Stomach (tissue), 9 donors: ENCODE data around the gene RSPO1. TPM values are rescaled to one million over a fixed set of nuclear protein-coding genes. Genes with fewer than 3 reads are reported as not detected.

ENCODE experiments used
- DNase-seq, 2 donors: peaks; one replicate each; pipeline versions ENCODE4 v3.0.0 to v3.0.0-alpha.2; 2013 to 2019
- H3K27ac ChIP-seq, 5 donors: fragments of 200-600 bp in 4 of 5; sonication (generic) in 4 of 5; one replicate each; pipeline ENCODE4 v1.5.1; 2013 to 2019; ENCODE audit warnings: mild to moderate bottlenecking in 1 of 5, moderate library complexity in 1 of 5
- H3K27me3 ChIP-seq, 3 donors: fragments of 200-600 bp; sonication (generic); one replicate each; pipeline ENCODE4 v1.5.1; 2017 to 2019; ENCODE audit warnings: mixed run types in 1 of 3
- H3K36me3 ChIP-seq, 4 donors: fragments of 200-600 bp; sonication (generic); 1 replicate in 3 of 4; 2 replicates in 1 of 4; pipeline ENCODE4 v1.5.1; 2016 to 2019
- H3K4me1 ChIP-seq, 4 donors: fragments of 200-600 bp; sonication (generic); one replicate each; pipeline ENCODE4 v1.5.1; 2016 to 2019
- H3K4me3 ChIP-seq, 4 donors: fragments of 200-600 bp; sonication (generic) in 3 of 4; one replicate each; pipeline ENCODE4 v1.5.1; 2016 to 2019; ENCODE audit warnings: mild to moderate bottlenecking in 1 of 4
- H3K9me3 ChIP-seq, 4 donors: fragments of 200-600 bp; sonication (generic); one replicate each; pipeline ENCODE4 v1.5.1; 2016 to 2019
- CTCF ChIP-seq, 7 experiments: fragments of 450-650 bp in 4 of 7; fragments of 200-600 bp in 3 of 7; sonication (generic) in 3 of 7; IDR thresholded peaks; one replicate each; pipeline ENCODE4 v1.5.1; 2016 to 2019; ENCODE audit warnings: antibody characterized with exemption in 7 of 7, control low read depth in 2 of 7, mild to moderate bottlenecking in 1 of 7
- EP300 ChIP-seq: sonication (generic); formaldehyde crosslinking; IDR thresholded peaks from one replicate; pipeline ENCODE4 v1.6.1; 2017; ENCODE audit warnings: antibody characterized with exemption
- POLR2A ChIP-seq, 4 donors: fragments of 450-650 bp; IDR thresholded peaks; one replicate each; pipeline ENCODE4 v1.6.1; 2016; ENCODE audit warnings: antibody characterized with exemption in 4 of 4, control low read depth in 2 of 4, mild to moderate bottlenecking in 1 of 4, moderate library complexity in 1 of 4
- POLR2AphosphoS5 ChIP-seq, 3 donors: sonication (generic); formaldehyde crosslinking; IDR thresholded peaks; one replicate each; pipeline ENCODE4 v1.6.1; 2016; ENCODE audit warnings: antibody characterized with exemption in 3 of 3
- WGBS, 5 donors: extraction: QIAGEN DNeasy Blood & Tissue Kit in 3 of 5; methylation state at CpG; one replicate each; pipeline versions ENCODE4 v1.1.5 to v1.1.7; 2013 to 2018; 5-methylcytosine and 5-hydroxymethylcytosine counted together
- intact Hi-C: fragments of 100-400 bp; cut with DNase I; formaldehyde crosslinking; loops from one replicate; pipeline ENCODE4 v1.15.1; 2023; ENCODE audit warnings: low total_unique reads
- polyA plus RNA-seq, 3 donors: library from polyadenylated mRNA; stranded (reverse); fragments of 200-250 nt; gene quantifications; one replicate each; pipeline ENCODE4 v1.2.3, GENCODE V29; 2013
- total RNA-seq, 5 donors: library from RNA; depleted of rRNA; stranded (reverse); fragments of >200 nt; gene quantifications; one replicate each; pipeline versions ENCODE4 v1.1.0 to v1.2.3, GENCODE V29; 2014 to 2016
- donor health status: healthy with polysubstance abuse.
- donor health status: Bipolar disorder and iron deficiency.
- donor health status: healthy.

Gene RSPO1
- total and polyA plus RNA-seq, 8 donors: 0.50 to 5.8 (median 1.4) TPM

- Histone ChIP-seq H3K36me3 (no peaks in the 10 kb centered on the region), H3K27ac (no peak overlapping the region), H3K4me3 (no peak overlapping the region), H3K9me3 (no peaks in the 10 kb centered on the region), H3K27me3 (peaks cover 0 to 69% (median 24%) of the 10 kb centered on the region in 3 donors), H3K4me1 (no peaks in the 10 kb centered on the region)
- TF ChIP-seq POLR2AphosphoS5 (IDR thresholded peaks at IDR 0.05) (no peak), POLR2A (IDR thresholded peaks at IDR 0.05) (no peak), EP300 (no peak), CTCF (IDR thresholded peaks at IDR 0.05) (no peak)
- WGBS, 5 donors: 15 to 34% (median 20%) methylated on average over 8 to 10 of the region's 10 CpGs
- intact Hi-C loops: no loop called here
- DNase-seq: no peak
Observed at GRCh38 chr1:37660664-37661063, 26.0 kb upstream of the RSPO1 start.

- TF ChIP-seq POLR2A (IDR thresholded peaks at IDR 0.05) (no peak), EP300 (no peak), CTCF (IDR thresholded peaks at IDR 0.05) (no peak), POLR2AphosphoS5 (IDR thresholded peaks at IDR 0.05) (no peak)
- DNase-seq: no peak
- H3K9me3 ChIP-seq: no peaks in the 10 kb centered on the region
- no peak overlapping the region for H3K27ac ChIP-seq
- peaks cover 0 to 63% (median 24%) of the 10 kb centered on the region in 3 donors for H3K27me3 ChIP-seq
- H3K4me3 ChIP-seq: no peak overlapping the region
- intact Hi-C loops: no loop called here
- no peaks in the 10 kb centered on the region for H3K36me3 ChIP-seq
- WGBS, 5 donors: 82 to 88% (median 83%) methylated on average over 6 of the region's 6 CpGs
- H3K4me1 ChIP-seq: no peaks in the 10 kb centered on the region
Observed at GRCh38 chr1:37658486-37658885, 23.8 kb upstream of the RSPO1 start.

- TF ChIP-seq POLR2AphosphoS5 (IDR thresholded peaks at IDR 0.05) (no peak), EP300 (no peak), POLR2A (IDR thresholded peaks at IDR 0.05) (no peak)
- WGBS, 5 donors: 62 to 73% (median 66%) methylated on average over 13 to 14 of the region's 14 CpGs
Observed at GRCh38 chr1:37657620-37658412, 23.1 kb upstream of the RSPO1 start.

GRCh38 chr1:37656881-37657280 is 22.2 kb upstream of the RSPO1 start:
- TF ChIP-seq CTCF (IDR thresholded peaks at IDR 0.05) (no peak), POLR2A (IDR thresholded peaks at IDR 0.05) (no peak), EP300 (no peak), POLR2AphosphoS5 (IDR thresholded peaks at IDR 0.05) (no peak)
- Histone ChIP-seq H3K4me1 (no peaks in the 10 kb centered on the region), H3K27ac (no peak overlapping the region), H3K4me3 (no peak overlapping the region), H3K9me3 (no peaks in the 10 kb centered on the region), H3K27me3 (peaks cover 0 to 67% (median 24%) of the 10 kb centered on the region in 3 donors), H3K36me3 (no peaks in the 10 kb centered on the region)
- no peak for DNase-seq
- 71 to 81% (median 77%) methylated on average over 9 to 11 of the region's 11 CpGs for WGBS, 5 donors
- intact Hi-C loops: no loop called here

More at GRCh38 chr1:37657620-37658412, 23.1 kb upstream of the RSPO1 start:
- Histone ChIP-seq H3K27ac (no peak overlapping the region), H3K4me3 (no peak overlapping the region), H3K27me3 (peaks cover 0 to 64% (median 24%) of the 10 kb centered on the region in 3 donors), H3K36me3 (no peaks in the 10 kb centered on the region), H3K4me1 (no peaks in the 10 kb centered on the region), H3K9me3 (no peaks in the 10 kb centered on the region)
- no peak for DNase-seq
- intact Hi-C loops: no loop called here

- no peaks in the 10 kb centered on the region for H3K36me3 ChIP-seq
- peaks cover 0 to 59% (median 16%) of the 10 kb centered on the region in 3 donors for H3K27me3 ChIP-seq
- H3K4me1 ChIP-seq: no peaks in the 10 kb centered on the region
- TF ChIP-seq POLR2AphosphoS5 (IDR thresholded peaks at IDR 0.05): no peak
- TF ChIP-seq CTCF (IDR thresholded peaks at IDR 0.05): no peak
- TF ChIP-seq EP300: no peak
- no peak for TF ChIP-seq POLR2A (IDR thresholded peaks at IDR 0.05)
- H3K4me3 ChIP-seq: no peak overlapping the region
- H3K9me3 ChIP-seq: no peaks in the 10 kb centered on the region
- 41 to 74% (median 62%) methylated on average over 7 of the region's 7 CpGs for WGBS, 5 donors
- intact Hi-C loops: no loop called here
- no peak for DNase-seq
- no peak overlapping the region for H3K27ac ChIP-seq
Observed at GRCh38 chr1:37656026-37656425, 21.3 kb upstream of the RSPO1 start.
